IMR-90 (cell line): ENCODE measurements around the gene ULK1.

Experiments
- CEBPB ChIP-seq: IDR thresholded peaks from 2 replicates; pipeline ENCODE4 v1.6.1; 2012; ENCODE audit warnings: low read depth, low read length, improper control_type of control experiment
- CTCF ChIP-seq: conservative IDR thresholded peaks from 2 replicates; pipeline ENCODE4 v1.5.1; 2012; ENCODE audit warnings: mild to moderate bottlenecking, low read depth, low read length, improper control_type of control experiment
- ELK1 ChIP-seq: fragments of 150-350 bp; IDR thresholded peaks from 2 replicates; pipeline ENCODE4 v1.6.1; 2016; ENCODE audit warnings: low read depth, mild to moderate bottlenecking, low read length, moderate library complexity, borderline replicate concordance
- MAFK ChIP-seq: IDR thresholded peaks from 2 replicates; pipeline ENCODE4 v1.6.1; 2012; ENCODE audit warnings: low read depth, low read length, improper control_type of control experiment
- POLR2A ChIP-seq: IDR thresholded peaks from 2 replicates; pipeline ENCODE4 v1.6.1; 2012; ENCODE audit warnings: mild to moderate bottlenecking, low read depth, low read length
- RCOR1 ChIP-seq: IDR thresholded peaks from 2 replicates; pipeline ENCODE4 v1.6.1; 2012; ENCODE audit warnings: mild to moderate bottlenecking, low read length, improper control_type of control experiment; ENCODE audit not compliant: insufficient replicate concordance
- RFX5 ChIP-seq: IDR thresholded peaks from 2 replicates; pipeline ENCODE4 v1.8.0; 2012; ENCODE audit warnings: low read depth, mild to moderate bottlenecking, low read length, moderate library complexity
- USF2 ChIP-seq: fragments of 150-350 bp; IDR thresholded peaks from 2 replicates; pipeline ENCODE4 v1.6.1; 2017; ENCODE audit warnings: mild to moderate bottlenecking, antibody characterized with exemption, low read length, low read depth

- TF ChIP-seq RFX5 (no peak), CTCF (no peak), POLR2A (no peak), CEBPB (no peak), MAFK (no peak), RCOR1 (no peak), USF2 (no peak), ELK1 (no peak)
Observed at GRCh38 chr12:131963381-131963780, 69.0 kb downstream of the ULK1 start.
